ENCODE data around the gene FSTL5.
"Not testable (repeated sequence)": the region's sequence is repeated elsewhere in the genome, so short reads cannot be mapped to it uniquely, and the experiment has no call there.

FSTL5 gene

DNA sequence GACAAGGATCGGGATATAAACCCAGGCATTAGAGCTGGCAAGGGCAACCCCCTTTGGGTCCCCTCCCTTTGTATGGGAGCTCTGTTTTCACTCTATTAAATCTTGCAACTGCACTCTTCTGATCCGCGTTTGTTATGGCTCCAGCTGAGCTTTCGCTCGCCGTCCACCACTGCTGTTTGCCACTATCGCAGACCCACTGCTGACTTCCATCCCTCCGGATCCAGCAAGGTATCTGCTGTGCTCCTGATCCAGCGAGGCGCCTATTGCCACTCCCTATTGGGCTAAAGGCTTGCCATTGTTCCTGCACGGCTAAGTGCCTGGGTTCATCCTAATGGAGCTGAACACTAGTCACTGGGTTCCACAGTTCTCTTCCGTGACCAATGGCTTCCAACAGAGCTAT lies 59.9 kb downstream of the FSTL5 start:
- not testable (repeated sequence) for DNase-seq (ENCODE audit: low read depth)

DNA sequence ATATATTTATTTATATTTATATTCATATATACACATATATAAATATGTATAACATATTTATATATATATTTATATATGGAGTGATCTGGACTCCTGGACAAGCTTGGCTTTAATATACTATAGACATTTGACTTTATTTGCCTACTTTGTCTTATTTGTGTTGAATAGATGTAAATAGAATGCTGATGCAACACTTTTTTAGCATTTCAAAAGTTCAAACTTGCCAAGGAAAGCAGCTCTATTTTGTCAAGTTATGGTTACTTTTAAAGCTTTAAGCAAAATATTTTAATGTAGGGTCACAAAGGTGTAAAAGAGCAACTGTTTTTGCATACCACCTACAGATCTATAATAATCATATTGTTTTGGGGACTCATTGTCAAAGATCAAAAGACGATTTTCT lies 61.1 kb downstream of the FSTL5 start:
- no peak for DNase-seq (ENCODE audit: low read depth)

DNA sequence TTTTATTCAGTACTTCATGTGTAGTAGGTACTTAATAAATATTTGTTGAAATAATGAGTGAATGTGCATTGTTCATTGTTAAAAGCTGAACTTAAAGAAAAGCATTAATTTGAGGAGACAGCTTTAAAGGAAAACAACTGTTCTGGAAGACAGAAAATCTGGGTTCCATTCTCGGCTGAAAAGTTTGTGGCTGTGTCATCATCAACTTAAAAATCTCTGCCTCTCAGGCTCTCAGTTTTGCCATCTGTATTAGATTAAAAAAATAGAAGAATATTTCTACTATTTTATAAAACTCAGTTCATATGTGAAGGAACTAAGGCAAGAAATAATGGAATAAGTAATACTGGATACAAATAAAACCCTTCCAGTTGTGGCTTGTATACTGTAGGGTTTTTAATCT lies 62.5 kb downstream of the FSTL5 start:
- no peak for DNase-seq (ENCODE audit: low read depth)

DNA sequence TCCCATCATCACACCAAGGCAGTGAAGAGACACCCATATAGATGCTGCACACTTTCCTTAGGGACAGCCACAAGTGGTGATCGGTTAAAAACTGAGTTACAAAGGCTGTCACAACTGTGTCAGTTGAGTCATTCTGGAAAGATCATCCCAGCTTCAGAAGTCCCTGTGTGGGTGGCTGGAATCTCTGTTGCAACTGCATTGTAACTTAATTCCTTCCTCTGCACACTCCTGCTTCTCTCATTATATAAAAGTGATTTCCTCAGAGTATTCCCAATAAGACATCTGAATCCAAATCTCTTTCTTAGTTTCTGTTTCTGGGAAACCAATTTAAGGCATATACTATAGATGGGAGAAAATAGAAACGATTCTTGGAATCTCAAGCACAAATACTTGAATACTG lies 88.1 kb downstream of the FSTL5 start:
- no peak for DNase-seq (ENCODE audit: low read depth)

DNA sequence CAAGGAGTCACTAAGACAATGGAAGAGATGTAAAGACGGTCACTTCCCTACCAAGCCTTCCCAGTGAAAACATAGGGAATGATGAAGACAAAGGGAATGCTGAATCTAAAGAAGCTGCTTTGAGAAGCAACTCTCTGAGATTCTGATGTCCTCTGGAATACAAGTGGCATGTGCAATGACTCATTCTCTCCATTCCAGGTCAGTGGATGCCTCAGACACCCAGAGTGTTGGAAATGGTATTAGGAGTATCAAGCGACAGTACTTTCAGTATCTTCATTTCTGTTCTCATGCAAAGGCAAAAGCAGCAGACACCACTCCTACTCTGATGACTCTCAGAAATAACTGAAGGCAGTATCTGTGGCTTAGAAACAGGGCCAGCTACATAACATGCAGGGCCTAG lies 102.6 kb downstream of the FSTL5 start:
- DNase-seq (ENCODE audit: low read depth) = no peak

DNA sequence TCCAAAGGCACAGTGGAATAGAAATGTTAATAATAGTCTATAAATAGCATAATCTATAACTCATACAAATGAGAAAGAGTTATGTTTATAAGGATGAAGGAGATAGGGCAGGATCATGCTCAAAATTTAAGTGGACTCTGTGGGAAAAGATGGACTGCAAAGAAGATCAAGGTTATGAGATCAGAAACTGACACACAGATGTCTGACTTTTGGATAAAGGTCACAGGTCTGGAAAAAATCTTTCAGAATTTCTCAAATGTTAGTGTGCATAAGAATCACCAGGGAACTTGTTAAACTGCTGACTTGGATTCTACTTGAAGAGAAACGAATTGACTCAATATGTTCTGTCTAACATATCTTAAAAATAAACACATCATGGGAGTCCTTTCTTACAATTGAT lies 104.1 kb downstream of the FSTL5 start:
- no peak for DNase-seq (ENCODE audit: low read depth)

DNA sequence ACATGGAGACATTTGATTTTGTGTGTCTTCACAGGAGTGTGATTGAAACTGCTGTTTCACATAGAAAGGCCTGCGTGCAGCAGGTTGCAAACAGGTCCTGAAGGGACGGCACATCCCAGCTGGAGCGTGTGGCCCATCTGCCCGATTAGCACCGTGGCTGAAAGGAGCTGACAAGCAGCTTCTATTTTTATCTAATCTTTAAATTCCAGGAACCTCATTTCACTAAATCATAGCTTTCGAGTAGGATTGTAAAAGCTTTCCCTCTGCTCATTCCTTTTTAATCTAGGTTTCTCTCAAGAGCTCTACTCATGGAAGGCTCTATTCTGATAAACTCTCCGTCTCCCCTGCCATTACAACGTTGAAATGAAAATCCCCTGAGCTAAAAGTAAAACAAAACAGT lies 106.8 kb downstream of the FSTL5 start:
- no peak for DNase-seq (ENCODE audit: low read depth)

DNA sequence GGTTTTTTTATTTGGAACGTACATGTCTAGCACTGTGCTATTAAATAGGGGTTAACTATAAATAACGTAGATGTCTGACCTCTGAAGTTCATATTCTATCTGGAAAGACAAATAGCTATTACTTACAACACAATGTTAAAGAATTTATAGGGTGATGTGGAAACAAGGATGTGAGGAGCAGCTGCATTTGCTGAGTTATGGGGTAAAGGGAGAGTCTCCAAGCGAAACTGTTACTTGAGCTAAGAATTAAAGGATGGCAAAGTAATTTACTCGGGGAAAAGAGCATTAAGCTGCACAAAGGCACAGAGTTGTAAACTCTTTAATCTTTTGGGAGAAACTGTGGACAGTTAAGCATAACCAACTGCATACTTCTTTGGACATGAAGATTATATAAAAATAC lies 117.7 kb downstream of the FSTL5 start:
- DNase-seq (ENCODE audit: low read depth) = no peak

DNA sequence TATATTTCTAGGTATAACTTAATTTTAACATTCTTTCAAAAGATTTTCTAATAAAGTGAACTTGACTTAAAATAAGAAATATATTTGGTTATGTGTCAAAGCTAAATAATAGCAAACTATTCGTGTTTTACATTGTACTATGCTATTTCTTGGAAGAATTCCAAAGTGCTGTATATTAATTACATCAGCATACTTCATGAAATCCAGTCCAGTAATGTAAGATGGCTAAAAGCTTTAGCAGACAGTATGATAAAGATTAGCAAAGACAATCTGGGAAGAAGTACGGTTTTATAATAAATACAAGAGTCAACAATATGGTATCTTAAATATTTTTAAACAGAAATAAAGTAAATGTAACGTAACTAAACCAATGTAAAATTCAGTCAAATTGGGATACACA lies 125.7 kb downstream of the FSTL5 start:
- DNase-seq (ENCODE audit: low read depth) = no peak

DNA sequence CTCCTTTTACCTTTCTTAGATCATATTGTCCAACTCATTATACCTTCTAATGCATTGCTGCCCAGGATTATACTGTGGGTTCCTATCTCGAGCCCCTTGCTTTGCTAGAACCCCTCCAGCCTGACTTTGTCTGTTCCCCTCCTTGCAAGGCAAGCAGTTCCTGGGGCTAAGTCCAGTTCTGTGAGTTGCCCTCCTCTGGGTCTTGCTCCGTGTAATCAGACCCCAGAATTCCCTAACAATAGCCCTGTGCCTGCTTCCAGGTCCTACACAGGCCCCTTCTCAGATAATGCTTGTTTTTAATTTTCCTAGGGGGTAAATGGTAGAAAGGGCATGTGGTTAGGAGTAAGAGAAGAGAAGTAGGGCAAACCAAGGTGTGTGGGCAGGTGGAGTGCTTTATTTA lies 145.9 kb downstream of the FSTL5 start:
- no peak for DNase-seq (ENCODE audit: low read depth)

DNA sequence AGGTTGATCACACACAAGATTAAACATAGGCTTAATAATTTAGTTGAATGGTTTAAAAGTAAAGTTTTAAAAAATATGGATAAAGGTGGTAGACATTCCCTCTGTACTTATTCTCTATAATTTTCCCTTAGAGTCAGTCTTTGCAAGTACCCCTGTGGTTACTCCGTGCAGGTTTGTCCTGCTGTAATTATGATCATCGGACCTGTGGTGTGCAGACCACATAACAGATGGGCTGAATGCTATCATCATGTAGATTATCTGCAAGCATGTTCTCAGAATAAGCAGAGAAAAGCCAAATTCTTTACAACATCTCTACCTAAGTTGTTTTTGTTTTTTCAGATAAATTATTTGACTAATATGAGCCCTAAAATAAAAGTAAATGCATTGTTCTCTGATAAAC lies 146.8 kb downstream of the FSTL5 start:
- DNase-seq (ENCODE audit: low read depth) = no peak

DNA sequence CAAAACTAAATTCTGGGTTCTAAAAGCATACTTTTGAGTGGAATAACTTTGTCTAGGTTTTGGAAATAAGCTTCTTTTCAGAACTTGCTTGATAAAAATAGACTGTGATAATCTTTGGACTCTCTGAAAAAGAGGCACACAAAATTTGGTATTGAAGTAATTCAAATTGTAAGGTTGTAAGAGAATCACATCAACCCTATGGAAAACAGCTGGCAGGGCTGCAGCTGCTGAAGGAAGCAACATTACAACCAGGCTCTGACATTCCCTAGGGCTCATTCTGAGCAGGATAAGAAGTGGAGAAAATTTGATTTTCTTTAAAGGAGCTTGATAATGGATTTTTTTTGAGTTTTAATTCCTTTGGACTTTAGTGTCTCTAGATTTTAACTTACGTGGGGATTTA lies 147.6 kb downstream of the FSTL5 start:
- no peak for DNase-seq (ENCODE audit: low read depth)

DNA sequence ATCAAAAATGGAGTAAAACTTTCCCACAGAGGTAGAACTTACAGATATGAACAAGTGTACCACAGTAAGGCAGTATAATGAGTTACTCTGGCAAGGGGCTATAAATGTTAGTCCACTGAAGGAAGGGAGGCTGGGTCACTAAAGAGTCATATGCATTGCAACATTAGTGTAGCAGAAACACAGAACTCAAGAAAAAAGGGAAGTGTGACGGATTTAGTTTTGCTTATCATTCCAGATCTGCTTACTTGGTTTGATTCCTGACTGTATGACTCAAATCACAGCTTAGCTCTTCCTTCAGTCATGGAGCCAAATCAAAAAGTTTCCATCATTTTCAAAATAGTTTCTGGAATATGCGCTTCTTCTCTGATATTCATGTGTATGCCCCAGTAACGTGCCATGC lies 148.7 kb downstream of the FSTL5 start:
- no peak for DNase-seq (ENCODE audit: low read depth)

DNA sequence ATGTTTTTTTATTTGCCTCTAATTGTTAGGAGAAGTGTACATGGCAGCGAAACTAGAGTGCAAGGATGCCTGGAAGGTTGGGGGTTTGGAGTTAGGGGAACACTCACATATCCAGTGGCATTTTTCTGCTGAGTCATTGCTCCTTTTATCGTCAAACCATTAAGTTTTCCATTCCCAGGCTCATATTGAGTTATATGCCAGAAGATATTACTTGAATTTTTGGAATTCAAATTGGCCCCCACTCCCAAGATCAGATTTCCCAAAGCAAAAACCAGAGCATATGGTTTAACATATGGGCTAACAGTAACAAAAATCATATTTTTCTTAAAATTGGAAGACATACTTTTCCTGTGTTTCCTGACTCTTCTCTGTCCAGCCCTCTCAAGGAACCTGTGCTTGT lies 152.7 kb downstream of the FSTL5 start:
- DNase-seq (ENCODE audit: low read depth) = no peak

DNA sequence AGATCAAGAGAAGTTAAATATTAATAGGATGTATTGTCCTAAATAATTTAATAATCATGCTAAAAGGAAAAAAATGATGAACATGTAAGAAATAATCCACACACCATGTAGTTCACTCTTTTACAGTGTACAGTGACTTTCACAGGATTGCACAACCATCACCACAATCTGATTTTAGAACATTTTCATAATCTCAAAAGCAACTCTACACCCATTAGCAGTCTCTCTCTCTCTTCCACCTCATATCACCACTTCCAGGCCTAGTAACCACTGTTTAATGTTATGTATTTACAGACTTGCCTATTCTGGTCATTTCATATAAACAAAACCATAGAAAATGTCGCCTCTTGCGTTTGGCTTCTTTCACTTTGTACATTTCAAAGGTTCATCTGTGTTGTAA lies 153.4 kb downstream of the FSTL5 start:
- DNase-seq (ENCODE audit: low read depth) = no peak

DNA sequence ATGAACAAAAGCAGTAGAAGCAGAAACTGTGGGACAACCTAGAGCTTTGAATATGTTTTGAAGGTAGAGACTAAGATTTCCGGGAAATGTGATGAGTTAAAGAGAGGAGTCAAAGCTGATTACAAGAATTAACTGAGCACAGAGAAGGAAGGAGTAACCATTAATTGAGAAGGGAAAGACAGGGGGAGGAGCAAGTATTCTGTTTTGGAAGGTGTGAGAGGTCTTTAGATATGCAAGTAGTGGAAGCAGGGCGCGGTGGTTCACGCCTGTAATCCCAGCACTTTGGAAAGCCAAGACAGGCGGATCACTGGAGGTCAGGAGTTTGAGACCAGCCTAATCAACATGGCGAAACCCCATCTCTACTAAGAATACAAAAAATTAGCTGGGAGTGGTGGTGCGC lies 171.5 kb downstream of the FSTL5 start:
- no peak for DNase-seq (ENCODE audit: low read depth)

DNA sequence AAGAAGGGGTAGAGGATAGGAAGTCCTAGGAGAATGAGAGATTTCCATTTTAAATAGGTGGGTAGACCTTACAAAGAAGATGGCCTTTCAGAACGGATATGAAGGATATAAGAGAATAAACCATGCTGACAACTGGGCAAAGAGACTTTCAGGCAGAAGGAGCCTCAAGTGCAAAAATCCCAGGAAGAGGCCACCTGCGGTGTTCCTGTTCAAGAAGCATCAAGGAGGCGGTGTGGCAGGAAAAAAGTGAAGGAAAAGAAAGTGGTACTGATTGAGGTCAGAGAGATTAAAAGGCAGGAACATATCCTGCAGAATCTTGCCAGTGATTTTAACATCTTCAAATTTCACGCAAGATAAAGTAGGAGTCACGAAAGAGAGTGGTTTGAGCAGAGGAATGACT lies 172.0 kb downstream of the FSTL5 start:
- DNase-seq (ENCODE audit: low read depth) = no peak

DNA sequence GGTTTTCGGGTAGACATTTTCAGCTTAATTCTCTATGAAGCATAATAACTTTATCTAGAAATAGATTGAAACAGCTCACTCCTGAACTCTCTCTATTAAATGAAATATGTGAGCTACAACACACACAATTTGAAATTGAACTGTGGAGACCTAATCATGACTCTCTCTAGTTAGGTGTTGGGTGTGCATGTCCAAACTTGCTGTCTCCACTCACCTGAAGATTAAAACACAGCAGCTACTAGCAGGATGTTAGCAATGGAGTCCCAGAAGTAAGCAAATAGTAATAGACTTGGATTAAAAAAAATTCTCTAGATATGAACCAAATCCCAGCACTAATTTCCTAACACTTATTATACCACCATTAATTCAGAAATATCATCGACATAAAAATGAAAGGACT lies 173.1 kb downstream of the FSTL5 start:
- DNase-seq (ENCODE audit: low read depth) = no peak

DNA sequence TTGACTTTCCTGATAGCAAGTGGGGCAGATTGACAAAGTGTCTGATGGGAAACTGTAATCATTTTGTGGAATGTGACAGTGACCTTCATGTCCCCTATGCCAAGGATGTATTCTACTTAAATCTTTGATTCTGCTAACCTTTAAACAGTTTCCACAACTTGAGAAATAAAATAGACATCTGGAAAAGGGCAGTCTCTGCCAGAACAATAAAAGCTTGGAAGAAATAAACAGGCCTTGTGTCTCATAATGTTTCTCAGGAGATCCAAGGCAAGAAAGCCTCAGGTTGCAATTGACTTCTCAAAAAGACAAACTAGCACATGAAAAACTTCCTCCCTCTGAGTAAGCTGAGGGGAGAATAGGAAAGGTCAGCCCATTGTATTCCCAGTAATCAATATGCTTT lies 174.9 kb downstream of the FSTL5 start:
- no peak for DNase-seq (ENCODE audit: low read depth)

DNA sequence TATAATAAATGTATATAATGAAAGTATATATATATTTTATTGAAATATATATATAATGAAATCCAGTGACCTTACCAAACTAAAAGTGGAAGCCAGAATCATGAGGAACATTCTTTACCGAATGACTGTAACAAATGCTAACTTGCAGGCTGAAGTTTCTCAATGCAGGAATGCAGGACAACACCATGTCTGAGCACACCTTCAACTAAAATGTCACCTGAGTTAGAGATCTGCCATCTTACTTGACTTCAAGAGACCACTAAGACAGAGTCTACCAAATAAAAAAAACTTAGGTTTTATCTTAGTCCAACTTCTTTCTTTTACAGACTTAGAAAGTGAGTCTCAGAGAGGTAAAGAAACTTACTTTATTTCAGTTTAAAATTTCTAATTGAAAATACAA lies 176.2 kb downstream of the FSTL5 start:
- no peak for DNase-seq (ENCODE audit: low read depth)

DNA sequence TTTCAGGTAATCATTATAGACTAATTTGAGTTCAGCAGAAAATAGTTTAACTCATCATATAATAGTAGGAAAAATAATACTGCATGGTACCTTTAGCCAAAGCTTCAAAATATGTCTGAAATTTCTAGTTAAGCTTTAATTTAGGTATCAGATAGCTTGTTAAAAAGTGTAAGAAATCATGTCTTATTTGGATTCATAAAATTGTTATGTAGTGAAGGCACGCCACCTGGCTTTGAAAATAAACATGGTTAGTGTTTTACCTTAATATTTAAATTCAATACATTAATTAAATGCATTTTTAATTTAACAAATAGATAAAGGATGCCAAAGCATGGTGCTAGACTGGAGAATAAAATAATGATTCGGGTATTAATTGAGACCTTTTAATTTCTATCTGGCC lies 211.4 kb downstream of the FSTL5 start:
- DNase-seq (ENCODE audit: low read depth) = no peak

DNA sequence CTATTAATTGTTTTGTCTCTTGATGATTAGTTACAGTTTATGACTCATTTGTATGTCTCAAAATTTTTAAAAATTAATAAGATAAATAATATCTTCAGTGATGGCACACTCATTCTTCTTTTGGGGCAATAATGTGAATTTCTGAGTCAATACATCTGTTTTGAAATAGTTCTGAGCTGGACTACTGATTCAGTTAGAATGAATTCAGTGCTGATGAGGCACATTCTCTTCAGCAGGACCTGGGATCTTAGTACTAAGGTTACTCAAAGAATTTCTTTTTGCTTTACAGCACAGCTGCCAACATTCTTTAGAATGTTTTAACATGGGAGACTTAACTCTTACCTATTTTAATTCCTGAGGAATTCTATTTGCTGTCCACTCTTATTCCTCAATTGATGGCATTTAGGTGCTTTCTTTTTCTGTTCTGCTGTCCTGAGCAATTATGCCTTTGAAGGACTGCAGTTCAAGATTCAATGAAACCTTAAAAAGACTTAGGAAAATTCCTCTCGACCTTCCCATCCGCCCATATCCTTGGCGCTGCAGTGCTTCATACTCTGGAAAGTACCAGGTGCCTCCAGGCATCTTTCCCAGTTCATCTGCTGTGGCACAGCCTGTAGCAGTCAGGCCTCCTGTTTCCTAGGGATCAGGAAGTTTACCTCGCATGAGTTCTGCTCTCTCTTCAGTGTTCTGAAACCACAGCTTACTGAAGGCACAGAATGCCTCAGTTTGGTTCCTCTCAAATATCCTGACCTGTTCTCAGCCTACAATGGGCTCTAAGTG lies 213.7 kb downstream of the FSTL5 start:
- peak; percentile 71 for DNase-seq (ENCODE audit: low read depth)

DNA sequence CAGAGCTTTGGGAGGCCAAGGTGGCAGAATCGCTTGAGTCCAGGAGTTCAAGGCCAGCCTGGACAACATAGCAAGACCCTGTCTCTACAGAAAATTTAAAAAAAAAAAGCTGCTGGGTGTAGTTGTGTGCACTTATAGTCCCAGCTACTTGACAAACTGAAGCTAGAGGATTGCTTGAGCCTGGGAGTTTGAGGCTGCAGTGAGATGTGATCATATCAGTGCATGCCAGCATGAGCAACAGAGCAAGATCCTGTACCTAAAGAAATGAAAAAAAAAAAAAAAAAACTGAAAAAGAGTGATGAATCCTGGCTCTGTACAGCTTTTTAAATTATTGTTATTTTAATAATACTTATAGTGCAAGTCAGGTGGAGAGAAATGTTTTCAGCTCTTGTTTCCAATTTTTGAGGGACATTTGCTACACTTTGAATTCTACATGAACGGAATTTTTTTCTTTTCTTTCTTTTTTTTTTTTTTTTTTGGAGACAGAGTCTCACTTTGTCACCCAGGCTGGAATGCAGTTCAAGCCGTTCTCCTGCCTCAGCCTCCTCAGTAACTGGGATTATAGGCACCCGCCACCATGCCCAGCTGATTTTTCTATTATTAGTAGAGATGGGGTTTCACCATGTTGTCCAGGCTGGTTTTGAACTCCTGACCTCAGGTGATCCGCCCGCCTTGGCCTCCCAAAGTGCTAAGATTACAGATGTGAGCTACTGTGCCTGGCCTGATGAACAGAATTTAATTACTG lies 215.6 kb downstream of the FSTL5 start:
- no peak for DNase-seq (ENCODE audit: low read depth)

DNA sequence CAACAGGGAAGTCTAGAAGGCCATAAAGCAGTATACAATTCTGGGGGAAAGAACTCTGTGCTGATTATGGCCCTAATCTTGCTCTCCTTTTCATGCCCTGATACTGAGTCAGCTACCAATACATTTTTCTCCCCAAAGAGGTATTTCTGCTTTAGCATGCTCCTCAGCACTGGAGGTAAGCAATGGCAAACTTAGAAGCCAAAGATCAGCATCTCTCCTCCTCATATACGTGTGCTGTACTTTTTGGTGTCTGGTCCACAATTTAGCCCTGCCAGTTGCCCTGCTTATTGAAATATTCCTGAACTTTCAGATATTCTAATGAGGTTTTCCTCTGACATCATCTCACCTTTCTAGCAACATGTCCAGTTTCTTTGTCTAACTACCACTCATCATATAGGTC lies 226.2 kb downstream of the FSTL5 start:
- DNase-seq (ENCODE audit: low read depth) = no peak
